GM19035 (cell line): ENCODE results near the gene MADCAM1.
"Not testable (repeated sequence)": the region's sequence is repeated elsewhere in the genome, so short reads cannot be mapped to it uniquely, and the experiment has no call there.

Source experiments
- ATAC-seq: cut with Tn5 transposase; IDR thresholded peaks from one replicate; pipeline ENCODE4 v1.9.1; 2021; ENCODE audit not compliant: unreplicated experiment

MADCAM1 gene

DNA sequence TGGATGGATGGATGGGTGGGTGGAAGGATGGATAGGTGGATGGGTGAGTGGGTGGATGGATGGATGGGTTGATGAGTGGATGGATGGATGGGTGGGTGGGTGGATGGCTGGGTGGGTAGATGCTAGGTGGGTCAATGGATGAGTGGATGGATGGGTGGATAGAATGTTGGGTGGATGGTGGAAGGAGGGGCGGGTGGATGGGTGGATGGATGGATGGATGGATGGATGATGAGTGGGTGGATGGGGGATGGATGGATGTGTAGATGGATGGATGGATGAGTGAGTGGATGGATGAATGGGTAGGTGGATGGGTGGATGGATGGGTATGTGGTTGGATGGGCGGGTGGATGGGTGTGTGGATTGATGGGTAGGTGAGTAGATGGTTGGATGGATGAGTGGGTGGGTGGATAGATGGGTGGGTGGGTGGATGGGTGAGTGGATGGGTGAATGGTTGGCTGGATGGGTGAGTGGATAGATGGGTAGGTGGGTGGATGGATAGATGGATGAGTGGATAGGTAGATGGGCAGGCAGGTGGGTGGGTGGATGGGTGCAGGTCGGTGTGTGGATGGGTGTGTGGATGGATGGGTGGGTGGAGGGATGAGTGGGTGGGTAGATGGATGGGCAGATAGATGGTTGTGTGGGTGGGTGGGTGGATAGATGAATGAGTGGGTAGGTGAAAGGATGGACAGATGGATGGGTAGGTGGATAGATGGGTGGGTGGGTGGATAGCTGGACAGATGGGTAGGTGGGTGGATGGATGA lies 31.1 kb upstream of the MADCAM1 start:
- ATAC-seq = no peak

GRCh38 chr19:467554-467953 lies 28.7 kb upstream of the MADCAM1 start:
- ATAC-seq = no peak

DNA sequence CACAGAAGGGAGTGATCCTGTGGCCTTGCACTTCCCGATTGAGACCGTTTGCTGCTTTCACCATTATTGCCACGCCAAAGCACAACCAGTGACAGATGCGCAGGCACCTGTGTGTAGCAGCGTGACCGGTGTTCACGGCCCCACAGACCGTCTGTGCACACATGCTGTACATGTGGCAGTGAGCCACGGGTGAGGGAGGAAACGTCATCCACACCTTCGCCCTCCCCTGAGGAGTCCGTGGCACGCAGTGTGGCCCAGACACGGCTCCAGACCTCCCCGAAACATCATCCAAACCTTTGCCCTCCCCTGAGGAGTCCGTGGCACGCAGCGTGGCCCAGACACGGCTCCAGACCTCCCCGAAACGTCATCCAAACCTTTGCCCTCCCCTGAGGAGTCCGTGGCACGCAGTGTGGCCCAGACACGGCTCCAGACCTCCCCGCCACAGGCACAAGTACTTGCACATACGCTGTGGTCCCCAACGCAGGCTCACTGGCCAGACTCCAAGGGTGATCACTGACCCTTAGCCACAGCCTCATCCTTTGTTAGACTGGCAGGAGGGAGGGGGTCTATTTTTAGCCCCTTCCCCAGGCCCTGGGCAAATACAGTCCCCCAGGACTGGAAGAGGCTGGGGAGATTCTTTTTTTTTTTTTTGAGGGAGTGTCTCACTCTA lies 27.6 kb upstream of the MADCAM1 start:
- no peak for ATAC-seq

GRCh38 chr19:469833-470232 lies 26.5 kb upstream of the MADCAM1 start:
- ATAC-seq = no peak

DNA sequence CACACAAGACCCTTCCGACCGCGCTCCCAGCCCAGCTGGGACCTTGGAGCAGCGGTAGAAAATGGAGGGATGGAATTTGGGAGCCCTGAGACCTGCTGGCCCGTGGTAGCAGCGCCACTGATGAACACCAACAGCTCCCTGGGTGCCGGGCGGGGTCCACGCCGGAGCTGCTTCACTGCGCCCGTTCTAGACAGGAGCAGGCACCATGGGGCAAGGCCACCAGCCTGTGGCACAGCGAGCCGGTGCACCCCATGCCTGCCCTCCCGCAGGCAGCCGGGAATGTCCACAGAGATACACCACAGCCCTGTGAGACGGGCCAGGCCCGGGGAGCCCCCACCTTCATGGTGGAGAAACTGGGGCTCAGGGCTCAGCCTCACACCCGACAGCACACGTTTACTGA lies 25.6 kb upstream of the MADCAM1 start:
- no peak for ATAC-seq

DNA sequence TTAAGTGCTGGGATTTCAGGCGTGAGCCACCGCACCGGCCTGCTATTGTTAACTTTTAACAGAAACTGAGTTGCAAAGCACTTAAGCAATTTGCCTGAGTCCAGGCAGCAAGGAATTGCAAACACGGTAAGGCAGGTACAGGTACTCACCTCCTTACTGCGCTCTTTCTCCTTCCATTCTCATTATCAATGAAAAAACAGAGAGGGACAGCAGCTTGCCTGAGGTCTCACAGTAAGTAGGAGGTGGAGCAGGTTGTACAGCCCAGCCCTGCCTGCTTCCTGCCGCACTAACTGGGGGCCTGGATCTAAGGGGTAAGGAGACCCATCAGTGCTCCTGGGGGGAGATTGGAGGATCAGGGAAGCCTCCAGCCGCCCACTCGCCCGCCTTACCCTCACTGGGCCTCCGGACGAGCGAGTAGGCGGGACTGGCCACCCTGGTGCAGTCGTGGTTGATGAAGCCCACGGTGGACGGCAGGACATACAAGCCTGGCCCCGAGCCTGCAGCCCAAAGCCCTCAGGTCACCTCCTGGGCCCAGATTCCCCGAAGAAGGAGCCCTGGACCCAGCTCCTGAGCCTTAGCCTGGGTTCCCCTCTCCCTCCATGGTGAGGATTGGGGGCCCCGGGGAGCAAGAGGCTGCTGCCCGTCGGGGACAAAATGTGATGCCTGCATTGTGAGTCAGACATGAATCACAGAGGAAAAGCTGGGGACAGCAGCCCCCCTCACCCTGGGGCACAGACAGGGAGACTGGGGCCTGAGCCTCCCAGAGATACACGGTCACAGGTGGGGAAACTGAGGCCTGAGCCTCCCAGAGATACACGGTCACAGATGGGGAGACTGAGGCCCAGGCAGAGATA lies 24.1 kb upstream of the MADCAM1 start:
- no peak for ATAC-seq

- no peak for ATAC-seq
Measured at GRCh38 chr19:474126-475078, 21.9 kb upstream of the MADCAM1 start.

DNA sequence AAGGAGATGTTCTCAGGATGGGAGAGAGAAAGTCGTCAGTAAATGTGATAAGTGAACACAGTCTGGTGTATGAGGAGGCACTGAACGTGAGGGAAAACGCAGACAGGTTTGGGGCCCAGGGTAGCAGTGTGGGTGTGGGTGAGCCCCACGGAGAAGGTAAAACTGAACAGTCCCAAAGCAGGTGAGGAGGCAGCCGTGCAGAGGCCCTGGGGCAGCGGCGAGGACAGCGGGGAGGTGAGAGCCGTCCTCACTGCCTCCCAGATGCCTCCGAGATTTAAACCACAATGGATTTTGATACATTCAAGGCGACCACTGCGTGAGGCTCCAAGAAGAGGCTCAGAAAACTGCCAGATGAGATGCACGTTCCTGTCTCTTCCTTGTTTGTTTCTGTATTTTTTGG lies 20.9 kb upstream of the MADCAM1 start:
- ATAC-seq = no peak

GRCh38 chr19:478236-478903 lies 17.9 kb upstream of the MADCAM1 start:
- ATAC-seq = no peak

DNA sequence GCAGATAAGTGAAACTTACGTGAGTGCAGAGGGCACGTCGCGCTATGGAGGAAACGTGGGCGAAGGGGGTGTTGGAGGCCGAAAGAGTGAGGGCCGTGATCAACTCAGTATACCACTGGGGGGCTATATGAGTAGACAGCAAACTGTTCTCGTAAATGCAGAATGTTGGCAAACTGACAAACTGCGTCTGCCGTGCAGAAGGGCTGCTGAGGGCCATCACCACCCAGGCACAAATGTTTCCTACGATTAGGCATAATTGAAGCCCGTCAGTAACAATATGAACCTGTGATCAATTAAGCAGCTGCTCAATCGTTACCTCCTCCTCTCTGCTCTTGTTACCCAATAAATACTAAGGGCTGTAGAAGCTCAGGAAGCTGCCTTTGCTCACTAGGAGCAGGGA lies 17.3 kb upstream of the MADCAM1 start:
- ATAC-seq = no peak

DNA sequence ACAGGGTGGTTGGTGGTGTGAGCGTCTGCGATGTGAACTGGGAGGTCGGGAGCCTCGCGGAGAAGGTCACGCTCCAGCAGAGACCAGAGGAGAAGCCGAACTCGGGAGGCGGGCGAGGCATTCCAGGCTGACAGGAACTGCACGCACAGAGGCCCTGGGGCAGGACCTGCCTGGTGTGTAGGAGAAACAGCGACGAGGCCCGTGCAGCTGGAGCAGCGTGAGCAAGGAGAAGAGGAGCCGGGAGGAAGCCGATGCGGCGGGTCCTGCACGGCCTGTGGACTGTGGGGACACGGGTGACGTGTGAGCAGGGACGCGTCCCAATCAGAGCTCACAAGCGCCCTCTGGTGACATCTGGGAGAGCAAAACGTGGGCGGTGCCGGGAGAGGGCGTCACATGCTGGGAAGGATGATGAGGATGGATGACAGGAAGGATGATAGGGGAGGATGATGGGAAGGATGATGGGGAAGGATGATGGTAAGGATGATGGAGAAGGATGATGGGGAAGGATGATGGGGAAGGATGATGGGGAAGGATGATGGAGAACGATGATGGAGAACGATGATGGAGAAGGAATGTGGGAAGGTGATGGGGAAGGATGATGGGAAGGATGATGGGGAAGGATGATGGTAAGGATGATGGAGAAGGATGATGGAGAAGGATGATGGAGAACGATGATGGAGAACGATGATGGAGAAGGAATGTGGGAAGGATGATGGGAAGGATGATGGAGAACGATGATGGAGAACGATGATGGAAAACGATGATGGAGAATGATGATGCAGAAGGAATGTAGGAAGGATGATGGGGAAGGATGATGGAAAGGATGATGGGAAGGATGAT lies 16.1 kb upstream of the MADCAM1 start:
- ATAC-seq = no peak

DNA sequence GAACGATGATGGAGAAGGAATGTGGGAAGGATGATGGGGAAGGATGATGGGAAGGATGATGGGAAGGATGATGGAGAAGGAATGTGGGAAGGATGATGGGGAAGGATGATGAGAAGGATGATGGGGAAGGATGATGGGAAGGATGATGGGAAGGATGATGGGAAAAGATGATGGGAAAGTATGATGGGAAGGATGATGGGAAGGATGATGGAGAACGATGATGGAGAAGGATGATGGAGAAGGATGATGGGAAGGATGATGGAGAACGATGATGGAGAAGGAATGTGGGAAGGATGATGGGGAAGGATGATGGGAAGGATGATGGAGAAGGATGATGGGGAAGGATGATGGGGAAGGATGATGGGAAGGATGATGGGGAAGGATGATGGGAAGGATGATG lies 15.2 kb upstream of the MADCAM1 start:
- not testable (repeated sequence) for ATAC-seq

- ATAC-seq = no peak
Measured at GRCh38 chr19:482186-483041, 13.9 kb upstream of the MADCAM1 start.

GRCh38 chr19:483332-484072 lies 12.8 kb upstream of the MADCAM1 start:
- ATAC-seq = no peak

- ATAC-seq = no peak
Measured at GRCh38 chr19:484494-484893, 11.8 kb upstream of the MADCAM1 start.

DNA sequence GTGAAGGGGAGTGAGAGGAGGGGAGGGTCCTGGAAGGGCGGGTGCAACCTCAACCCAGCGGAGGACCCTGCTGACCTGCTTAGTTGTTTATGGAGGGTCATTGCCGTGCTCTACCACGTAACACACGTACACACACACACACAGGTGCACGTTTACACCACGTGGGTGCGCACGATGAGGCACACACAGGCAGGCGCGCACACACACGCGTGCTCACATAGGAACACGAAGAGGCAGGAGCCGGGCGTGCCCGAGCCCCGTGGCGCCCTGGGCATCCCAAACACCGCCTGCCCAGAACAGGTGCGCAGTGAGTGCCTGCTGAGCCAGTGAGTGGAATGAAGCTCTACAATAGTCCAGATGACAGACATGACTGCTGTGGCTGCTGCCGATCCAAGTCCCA lies 11.2 kb upstream of the MADCAM1 start:
- ATAC-seq = no peak

DNA sequence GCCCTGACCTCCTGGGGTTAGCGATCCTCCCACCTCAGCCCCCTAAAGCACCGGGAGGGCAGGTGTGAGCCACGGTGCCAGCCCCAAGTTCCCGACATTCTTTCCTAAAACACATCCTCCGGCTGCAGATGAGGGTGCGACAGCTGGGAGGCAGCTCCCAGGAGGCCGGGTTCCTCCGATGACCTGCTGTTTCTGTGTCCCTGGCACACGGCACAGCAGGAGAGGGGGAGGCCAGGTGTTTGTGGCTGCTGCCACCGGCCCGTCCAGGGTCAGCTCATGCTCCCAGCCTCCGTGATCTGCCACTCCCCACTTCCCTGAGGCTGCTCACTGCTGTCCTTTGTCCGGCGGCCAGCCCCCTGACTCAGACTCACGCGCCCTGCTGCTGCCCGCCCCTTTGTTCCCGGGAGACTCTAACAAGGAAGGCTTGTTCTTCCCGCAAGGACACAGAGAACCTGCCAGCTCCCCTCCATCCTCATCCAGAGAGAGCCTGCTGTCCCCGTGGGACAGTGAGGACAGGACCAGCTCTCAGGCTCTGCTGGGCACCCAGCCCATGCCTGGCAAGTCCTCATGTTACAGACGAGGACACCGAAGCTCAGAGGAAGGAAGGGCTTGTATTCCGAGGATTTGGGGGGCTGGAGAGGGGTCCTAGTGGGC lies 10.6 kb upstream of the MADCAM1 start:
- ATAC-seq = no peak
